ENCODE data around the gene GORASP1. TPM values are rescaled to one million over a fixed set of nuclear protein-coding genes. Genes with fewer than 3 reads are reported as not detected.

GORASP1 gene
- total and polyA plus RNA-seq, 2 of the 8 experiments (the other 6 are each of a cell fraction or from before 2014, with no cell fraction given), result 33.4 to 33.5 TPM

DNA sequence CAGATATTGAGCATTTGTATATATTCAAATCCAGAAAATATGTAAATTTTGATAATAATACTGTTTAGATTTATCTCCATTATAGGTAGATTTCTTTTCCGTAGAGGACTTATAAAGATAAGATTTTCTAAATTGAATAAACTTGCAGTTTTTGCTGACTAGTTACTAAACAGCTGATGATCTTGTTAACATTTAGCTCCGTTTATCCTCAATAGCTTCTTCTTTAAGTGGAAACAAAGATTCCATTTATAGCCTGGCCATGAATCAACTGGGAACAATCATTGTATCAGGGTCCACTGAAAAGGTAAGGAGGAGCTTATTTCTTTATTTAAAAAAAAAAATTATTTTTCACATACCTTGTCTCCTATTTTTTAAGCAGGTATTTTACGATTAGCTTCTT, 38.9 kb downstream of the GORASP1 start (continued):
- TF ChIP-seq, protein P1, sequence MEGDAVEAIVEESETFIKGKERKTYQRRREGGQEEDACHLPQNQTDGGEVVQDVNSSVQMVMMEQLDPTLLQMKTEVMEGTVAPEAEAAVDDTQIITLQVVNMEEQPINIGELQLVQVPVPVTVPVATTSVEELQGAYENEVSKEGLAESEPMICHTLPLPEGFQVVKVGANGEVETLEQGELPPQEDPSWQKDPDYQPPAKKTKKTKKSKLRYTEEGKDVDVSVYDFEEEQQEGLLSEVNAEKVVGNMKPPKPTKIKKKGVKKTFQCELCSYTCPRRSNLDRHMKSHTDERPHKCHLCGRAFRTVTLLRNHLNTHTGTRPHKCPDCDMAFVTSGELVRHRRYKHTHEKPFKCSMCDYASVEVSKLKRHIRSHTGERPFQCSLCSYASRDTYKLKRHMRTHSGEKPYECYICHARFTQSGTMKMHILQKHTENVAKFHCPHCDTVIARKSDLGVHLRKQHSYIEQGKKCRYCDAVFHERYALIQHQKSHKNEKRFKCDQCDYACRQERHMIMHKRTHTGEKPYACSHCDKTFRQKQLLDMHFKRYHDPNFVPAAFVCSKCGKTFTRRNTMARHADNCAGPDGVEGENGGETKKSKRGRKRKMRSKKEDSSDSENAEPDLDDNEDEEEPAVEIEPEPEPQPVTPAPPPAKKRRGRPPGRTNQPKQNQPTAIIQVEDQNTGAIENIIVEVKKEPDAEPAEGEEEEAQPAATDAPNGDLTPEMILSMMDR (IDR thresholded peaks at IDR 0.05; ENCODE audit: control extremely low read depth in 1 of 3, insufficient read depth in 1 of 3, low read depth in 1 of 3, low read length in 3 of 3), result no peak

Data from H1 (cell line).